Activated T-helper 1 cell treated with anti-CD3 and anti-CD28 coated beads, Interleukin-12 subunit alpha, Interleukin-12 subunit beta, Interleukin-2, Interleukin-4 antibody, amounts not matched to agents 30 ng/mL and 10 ng/mL and 1 ng/mL, durations not matched to agents 14 hours and 24 hours and 36 hours (primary cell): Measurements from ENCODE around the gene CCSER1. TPM values are rescaled to one million over a fixed set of nuclear protein-coding genes. Genes with fewer than 3 reads are reported as not detected.

Experiments used
- DNase-seq: peaks from one replicate; pipeline ENCODE4 v3.0.0; 2021; ENCODE audit warnings: low spot score
- H3K27ac Mint-ChIP-seq: one replicate; pipeline ENCODE4 v1.8.0; 2021; ENCODE audit warnings: mild to moderate bottlenecking, mixed read lengths
- H3K27me3 Mint-ChIP-seq: one replicate; pipeline ENCODE4 v1.8.0; 2022; ENCODE audit warnings: mild to moderate bottlenecking, moderate library complexity, mixed read lengths; ENCODE audit not compliant: insufficient read depth
- H3K36me3 Mint-ChIP-seq: one replicate; pipeline ENCODE4 v1.8.0; 2021; ENCODE audit warnings: low read depth, mixed read lengths
- H3K4me1 Mint-ChIP-seq: one replicate; pipeline ENCODE4 v1.8.0; 2021; ENCODE audit warnings: low read depth, mixed read lengths
- H3K4me3 Mint-ChIP-seq: one replicate; pipeline ENCODE4 v1.8.0; 2021; ENCODE audit warnings: mild to moderate bottlenecking, moderate library complexity, mixed read lengths
- H3K9me3 Mint-ChIP-seq: one replicate; pipeline ENCODE4 v1.8.0; 2021; ENCODE audit warnings: mixed read lengths
- intact Hi-C: fragments of 100-400 bp; cut with micrococcal nuclease; formaldehyde crosslinking; loops from one replicate; pipeline ENCODE4 v1.15.1; 2024
- total RNA-seq: library from RNA; stranded (reverse); gene quantifications from 2 replicates; pipeline ENCODE4 v1.2.3, GENCODE V29; 2022

CCSER1 gene
- total RNA-seq, 1 donor from 2014 or later: not detected

DNA sequence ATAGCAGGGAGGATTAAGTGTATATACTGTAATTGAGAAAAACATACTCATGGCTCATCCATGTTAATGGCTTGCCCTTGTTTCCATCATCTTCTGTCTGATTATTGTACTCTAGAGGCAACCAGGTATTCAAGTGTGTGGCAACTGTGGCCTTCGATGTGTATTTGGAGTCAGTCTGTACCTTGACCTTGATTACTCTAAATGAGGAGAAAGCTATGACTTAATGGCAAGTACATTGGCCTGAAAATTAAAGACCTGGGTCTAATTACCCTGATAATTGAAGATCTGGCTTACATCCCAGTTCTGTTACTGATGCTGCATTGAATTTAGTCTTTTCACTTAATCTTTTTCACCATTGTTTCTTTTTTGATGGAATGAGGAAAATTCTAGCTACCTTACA lies 409.2 kb downstream of the CCSER1 start:
- intact Hi-C loops: no loop called here
- Mint-ChIP-seq H3K4me1 (no peaks in the 10 kb centered on the region), H3K27me3 (no peaks in the 10 kb centered on the region), H3K27ac (no peak overlapping the region), H3K4me3 (no peak overlapping the region), H3K9me3 (no peaks in the 10 kb centered on the region), H3K36me3 (no peaks in the 10 kb centered on the region)
- no peak for DNase-seq

DNA sequence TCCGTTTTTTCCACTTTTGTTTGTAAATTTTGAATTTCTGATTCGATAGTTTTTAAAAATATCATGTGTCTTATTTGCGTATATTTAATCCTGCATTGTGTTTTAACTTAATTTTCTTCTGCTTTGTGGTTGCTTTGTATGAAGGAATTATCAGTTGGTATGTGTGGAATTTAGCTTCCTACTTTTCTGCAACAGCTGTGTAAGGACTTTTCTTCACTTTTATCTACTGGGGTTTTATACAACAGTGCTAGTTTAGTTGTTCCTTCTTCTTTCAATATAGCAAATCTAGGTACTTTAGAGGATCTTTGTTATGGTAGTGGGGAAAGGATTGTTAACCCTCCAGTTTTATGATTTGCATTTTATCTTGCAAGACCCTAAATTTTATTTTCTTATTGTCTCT lies 410.3 kb downstream of the CCSER1 start:
- no peaks in the 10 kb centered on the region for H3K9me3 Mint-ChIP-seq
- H3K36me3 Mint-ChIP-seq: no peaks in the 10 kb centered on the region
- no peaks in the 10 kb centered on the region for H3K4me1 Mint-ChIP-seq

DNA sequence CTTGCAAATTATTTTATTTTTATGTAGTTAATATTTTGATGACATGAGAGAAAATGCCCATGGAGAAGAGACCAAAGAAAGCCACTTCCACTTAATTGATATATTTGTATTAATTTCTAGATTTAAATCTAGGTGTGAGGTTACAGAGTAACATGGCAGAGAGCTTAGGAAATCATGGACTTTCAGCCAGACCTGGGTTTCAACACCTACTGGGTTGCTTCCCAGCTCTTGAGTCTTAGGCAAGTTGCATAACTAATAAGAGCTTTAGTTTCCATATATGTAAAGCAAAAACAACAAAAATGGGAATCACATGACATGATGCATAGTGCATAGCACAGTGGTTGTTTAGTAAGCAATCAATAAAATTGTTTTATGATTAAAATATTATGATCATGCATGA lies 413.3 kb downstream of the CCSER1 start:
- no peak overlapping the region for H3K4me3 Mint-ChIP-seq
- H3K9me3 Mint-ChIP-seq: no peaks in the 10 kb centered on the region
- no peaks in the 10 kb centered on the region for H3K27me3 Mint-ChIP-seq
- no peak for DNase-seq
- no peaks in the 10 kb centered on the region for H3K36me3 Mint-ChIP-seq
- H3K4me1 Mint-ChIP-seq: no peaks in the 10 kb centered on the region
- no peak overlapping the region for H3K27ac Mint-ChIP-seq
- intact Hi-C loops: no loop called here

More for the DNA sequence above, 410.3 kb downstream of the CCSER1 start:
- no peak for DNase-seq
- intact Hi-C loops: no loop called here
- H3K27me3 Mint-ChIP-seq: no peaks in the 10 kb centered on the region
- H3K4me3 Mint-ChIP-seq: no peak overlapping the region
- no peak overlapping the region for H3K27ac Mint-ChIP-seq

DNA sequence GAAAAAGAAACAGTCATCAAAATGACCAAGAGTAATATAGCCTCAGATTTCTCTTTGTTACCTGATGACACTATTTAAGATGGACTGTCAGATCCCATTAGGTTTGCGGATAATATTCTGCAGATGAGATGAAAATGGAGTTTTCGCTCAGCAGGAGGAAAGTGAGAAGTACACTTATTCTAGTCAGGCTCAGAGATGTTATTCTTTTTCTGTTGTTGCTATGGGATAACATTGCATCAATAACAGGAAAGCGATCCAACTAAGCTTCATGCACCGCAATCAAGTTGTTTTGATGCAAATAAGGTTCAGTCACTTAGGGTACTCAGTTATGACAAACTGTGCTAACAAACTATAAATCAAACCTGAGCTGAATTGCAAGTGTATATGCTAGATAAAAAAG lies 415.0 kb downstream of the CCSER1 start:
- H3K9me3 Mint-ChIP-seq: no peaks in the 10 kb centered on the region
- no peaks in the 10 kb centered on the region for H3K4me1 Mint-ChIP-seq
- no peak for DNase-seq
- no peak overlapping the region for H3K27ac Mint-ChIP-seq
- no peak overlapping the region for H3K4me3 Mint-ChIP-seq
- no peaks in the 10 kb centered on the region for H3K36me3 Mint-ChIP-seq
- intact Hi-C loops: no loop called here
- H3K27me3 Mint-ChIP-seq: no peaks in the 10 kb centered on the region

DNA sequence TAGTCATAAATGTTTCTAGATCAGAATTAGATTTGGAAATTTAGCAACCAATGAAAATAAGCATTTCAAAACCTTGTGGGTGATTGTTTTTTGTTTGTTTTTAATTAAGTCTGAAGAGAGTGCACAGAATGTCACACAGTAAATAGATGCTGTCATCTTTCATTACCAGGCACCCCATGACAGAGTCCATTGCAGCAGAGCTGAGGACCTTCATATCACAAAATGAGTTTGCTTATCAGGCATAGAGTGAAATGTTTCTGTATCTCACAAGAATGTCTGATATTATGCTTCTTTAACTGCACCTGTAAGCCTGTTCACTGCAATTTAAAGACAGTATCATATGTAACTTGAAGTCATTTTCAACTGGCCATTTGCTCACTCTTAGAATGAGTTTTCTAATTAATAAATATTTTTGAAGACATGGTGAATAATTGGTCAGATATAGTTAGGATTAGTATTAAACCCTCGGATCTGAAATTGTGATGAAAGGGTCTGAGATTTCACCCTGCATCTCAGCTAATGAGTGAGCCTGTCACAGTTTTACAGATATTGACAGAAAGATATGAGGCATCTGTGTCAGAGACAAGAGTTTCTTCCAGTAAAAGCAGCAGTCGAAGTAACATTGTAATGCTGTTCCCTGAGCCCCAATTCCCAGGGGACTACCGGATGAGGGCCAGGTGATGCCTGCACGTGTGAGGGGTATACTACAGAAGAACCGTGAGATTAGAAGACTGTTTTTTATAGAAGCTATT lies 416.4 kb downstream of the CCSER1 start:
- no peaks in the 10 kb centered on the region for H3K4me1 Mint-ChIP-seq
- H3K36me3 Mint-ChIP-seq: no peaks in the 10 kb centered on the region
- H3K9me3 Mint-ChIP-seq: no peaks in the 10 kb centered on the region
- intact Hi-C loops: no loop called here
- no peak overlapping the region for H3K4me3 Mint-ChIP-seq
- no peaks in the 10 kb centered on the region for H3K27me3 Mint-ChIP-seq
- no peak for DNase-seq
- H3K27ac Mint-ChIP-seq: no peak overlapping the region

DNA sequence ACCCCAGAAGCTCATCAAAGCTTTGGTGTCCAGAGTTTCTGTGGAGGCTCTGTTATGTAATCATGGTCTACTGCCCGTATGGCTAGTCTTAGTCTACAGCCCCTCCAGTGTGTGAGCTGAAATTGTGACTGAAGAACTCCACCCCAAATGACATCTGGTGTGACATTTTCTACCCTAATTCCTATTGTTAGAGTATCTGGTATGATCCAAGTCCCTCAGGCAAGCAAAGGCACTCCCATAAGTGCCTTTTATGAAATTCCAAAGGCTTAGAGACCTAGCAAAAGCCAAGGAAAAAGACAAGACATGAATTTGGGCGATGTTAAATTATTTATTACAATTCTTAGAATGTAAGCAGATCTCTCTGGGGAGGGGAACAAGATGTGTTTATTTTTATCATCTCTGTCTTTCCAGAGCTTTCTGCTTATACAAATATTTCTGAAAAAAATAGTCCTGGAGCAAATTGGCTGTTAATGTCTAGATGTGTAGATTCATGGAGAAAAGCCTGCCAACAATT lies 417.4 kb downstream of the CCSER1 start:
- intact Hi-C loops: no loop called here
- H3K4me1 Mint-ChIP-seq: no peaks in the 10 kb centered on the region
- no peaks in the 10 kb centered on the region for H3K9me3 Mint-ChIP-seq
- H3K4me3 Mint-ChIP-seq: no peak overlapping the region
- no peak overlapping the region for H3K27ac Mint-ChIP-seq
- no peaks in the 10 kb centered on the region for H3K36me3 Mint-ChIP-seq
- H3K27me3 Mint-ChIP-seq: no peaks in the 10 kb centered on the region
- no peak for DNase-seq

DNA sequence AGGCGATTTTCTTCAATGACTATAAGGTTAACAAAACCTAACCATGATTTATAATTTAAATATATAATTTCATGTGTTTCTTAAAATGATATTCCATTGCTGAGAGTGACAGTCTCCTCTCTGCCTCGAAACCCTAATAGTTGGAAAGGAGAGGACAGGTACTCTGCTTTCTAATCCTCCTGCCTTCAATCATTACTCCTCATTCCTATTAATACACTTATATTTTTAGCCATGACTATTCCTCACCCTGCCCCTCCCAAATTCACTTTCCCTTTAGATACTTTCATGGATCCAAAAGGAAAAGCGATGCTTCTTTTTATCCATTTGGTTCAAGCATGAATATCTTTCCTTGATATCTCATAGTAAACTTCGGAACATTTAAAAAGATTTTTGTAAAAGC lies 418.2 kb downstream of the CCSER1 start:
- H3K4me3 Mint-ChIP-seq: no peak overlapping the region
- no peaks in the 10 kb centered on the region for H3K4me1 Mint-ChIP-seq
- H3K36me3 Mint-ChIP-seq: no peaks in the 10 kb centered on the region
- H3K27ac Mint-ChIP-seq: no peak overlapping the region
- no peaks in the 10 kb centered on the region for H3K27me3 Mint-ChIP-seq
- no peaks in the 10 kb centered on the region for H3K9me3 Mint-ChIP-seq
- intact Hi-C loops: no loop called here
- no peak for DNase-seq

DNA sequence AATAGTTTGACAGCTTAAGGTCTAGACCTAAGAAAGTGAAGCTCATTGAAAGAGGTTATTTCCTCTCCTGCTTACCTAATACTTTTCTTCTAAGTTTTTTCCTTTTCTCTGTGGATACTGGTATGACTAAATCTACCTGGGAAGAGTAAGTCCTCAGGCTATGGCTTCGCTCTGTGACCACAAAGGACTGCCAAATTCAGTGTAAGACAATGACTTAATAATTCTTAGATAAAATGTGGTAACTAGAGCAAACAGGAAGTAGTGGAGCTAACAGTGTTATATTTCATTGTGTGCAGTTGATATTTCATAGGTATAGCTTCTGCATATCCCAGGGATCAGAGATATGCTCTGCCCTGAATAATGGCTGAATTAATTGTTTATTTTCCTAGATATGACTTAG lies 418.9 kb downstream of the CCSER1 start:
- Mint-ChIP-seq H3K27me3 (no peaks in the 10 kb centered on the region), H3K4me1 (no peaks in the 10 kb centered on the region), H3K4me3 (no peak overlapping the region), H3K27ac (no peak overlapping the region), H3K36me3 (no peaks in the 10 kb centered on the region), H3K9me3 (no peaks in the 10 kb centered on the region)
- no peak for DNase-seq
- intact Hi-C loops: no loop called here

DNA sequence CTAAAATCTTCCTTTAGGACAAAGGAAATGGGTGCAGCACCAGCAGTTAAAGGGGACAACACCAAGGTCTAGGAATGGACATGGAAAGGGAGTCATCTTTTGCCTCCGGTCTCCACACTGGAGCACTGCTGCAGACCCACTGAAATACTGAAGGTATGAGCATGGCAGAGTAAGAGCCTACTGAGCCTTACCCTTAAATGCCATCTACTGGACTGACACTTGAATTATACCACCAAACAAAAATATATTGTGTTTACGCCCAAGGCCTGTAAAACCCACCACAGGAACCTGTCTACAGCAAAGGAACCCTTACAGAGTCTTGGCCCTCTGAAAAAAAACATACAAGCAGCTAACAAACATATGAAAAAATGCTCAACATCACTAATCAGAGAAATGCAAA lies 443.4 kb downstream of the CCSER1 start:
- DNase-seq: no peak
- intact Hi-C loops: no loop called here
- H3K4me3 Mint-ChIP-seq: no peak overlapping the region
- no peaks in the 10 kb centered on the region for H3K4me1 Mint-ChIP-seq
- no peaks in the 10 kb centered on the region for H3K27me3 Mint-ChIP-seq
- H3K36me3 Mint-ChIP-seq: no peaks in the 10 kb centered on the region
- no peak overlapping the region for H3K27ac Mint-ChIP-seq
- no peaks in the 10 kb centered on the region for H3K9me3 Mint-ChIP-seq

DNA sequence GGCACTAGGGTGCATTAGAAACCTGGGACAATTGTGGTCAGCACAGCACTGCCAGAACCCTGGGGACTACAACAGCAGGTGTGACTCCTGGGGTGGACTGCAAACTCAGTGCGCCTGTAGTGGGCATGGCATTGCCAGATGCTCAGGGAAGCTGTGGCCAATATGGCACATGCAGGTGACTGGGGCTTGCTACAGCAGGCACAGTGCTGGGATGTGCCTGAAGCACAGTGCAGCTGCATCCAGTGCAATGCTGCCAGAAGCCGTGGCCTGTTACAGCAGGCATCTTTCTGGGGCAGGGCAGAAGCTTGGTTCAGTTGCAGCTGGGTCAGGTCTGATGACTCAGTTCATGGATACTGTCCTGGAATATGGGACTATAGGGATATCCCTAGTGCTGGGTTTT lies 445.8 kb downstream of the CCSER1 start:
- no peaks in the 10 kb centered on the region for H3K4me1 Mint-ChIP-seq
- H3K27me3 Mint-ChIP-seq: no peaks in the 10 kb centered on the region
- H3K9me3 Mint-ChIP-seq: no peaks in the 10 kb centered on the region
- no peak for DNase-seq
- H3K4me3 Mint-ChIP-seq: no peak overlapping the region
- H3K36me3 Mint-ChIP-seq: no peaks in the 10 kb centered on the region
- no peak overlapping the region for H3K27ac Mint-ChIP-seq
- intact Hi-C loops: no loop called here

DNA sequence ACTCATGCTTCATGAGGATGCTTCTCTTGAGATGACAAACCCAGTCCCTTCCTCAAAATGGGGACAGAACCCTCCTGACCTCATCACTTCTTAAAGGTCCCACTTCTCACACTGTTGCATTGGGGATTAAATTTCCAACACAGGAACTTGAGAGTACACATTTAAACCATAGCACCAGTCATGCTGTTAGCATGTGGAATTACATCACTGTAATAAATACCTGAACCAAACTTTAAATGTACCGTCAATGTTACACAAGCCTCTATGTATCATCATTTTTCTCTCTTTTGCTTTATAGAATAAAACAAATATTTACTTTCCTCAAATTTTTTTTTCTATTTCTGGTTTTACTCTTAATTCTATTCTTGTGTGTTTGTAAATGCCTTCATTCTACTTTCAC lies 448.2 kb downstream of the CCSER1 start:
- no peak overlapping the region for H3K27ac Mint-ChIP-seq
- H3K4me3 Mint-ChIP-seq: no peak overlapping the region
- intact Hi-C loops: no loop called here

DNA sequence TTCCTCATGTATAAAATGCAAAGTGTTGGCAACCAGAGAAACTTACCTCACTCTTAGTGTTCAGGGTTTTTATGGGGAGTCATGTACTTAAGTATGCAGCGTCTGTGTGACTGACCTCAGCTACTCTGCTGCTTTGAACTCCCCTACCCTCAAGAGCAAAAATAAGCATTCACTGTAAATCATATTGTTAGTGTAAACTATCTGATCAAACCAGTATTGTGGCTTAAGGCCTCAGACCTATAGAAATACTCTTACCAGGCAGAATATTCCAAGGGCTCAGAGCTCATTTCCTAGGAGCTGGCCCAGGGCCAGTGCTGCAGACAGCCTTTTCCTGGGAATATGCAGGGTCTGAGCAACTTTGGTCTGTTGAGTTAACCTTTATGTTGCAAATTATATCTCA lies 453.1 kb downstream of the CCSER1 start:
- no peaks in the 10 kb centered on the region for H3K27me3 Mint-ChIP-seq
- H3K27ac Mint-ChIP-seq: no peak overlapping the region
- no peaks in the 10 kb centered on the region for H3K36me3 Mint-ChIP-seq
- no peak overlapping the region for H3K4me3 Mint-ChIP-seq
- DNase-seq: no peak
- intact Hi-C loops: no loop called here
- H3K4me1 Mint-ChIP-seq: no peaks in the 10 kb centered on the region
- no peaks in the 10 kb centered on the region for H3K9me3 Mint-ChIP-seq

More for the DNA sequence above, 448.2 kb downstream of the CCSER1 start:
- no peak for DNase-seq
- Mint-ChIP-seq H3K27me3 (no peaks in the 10 kb centered on the region), H3K4me1 (no peaks in the 10 kb centered on the region), H3K9me3 (no peaks in the 10 kb centered on the region), H3K36me3 (no peaks in the 10 kb centered on the region)

DNA sequence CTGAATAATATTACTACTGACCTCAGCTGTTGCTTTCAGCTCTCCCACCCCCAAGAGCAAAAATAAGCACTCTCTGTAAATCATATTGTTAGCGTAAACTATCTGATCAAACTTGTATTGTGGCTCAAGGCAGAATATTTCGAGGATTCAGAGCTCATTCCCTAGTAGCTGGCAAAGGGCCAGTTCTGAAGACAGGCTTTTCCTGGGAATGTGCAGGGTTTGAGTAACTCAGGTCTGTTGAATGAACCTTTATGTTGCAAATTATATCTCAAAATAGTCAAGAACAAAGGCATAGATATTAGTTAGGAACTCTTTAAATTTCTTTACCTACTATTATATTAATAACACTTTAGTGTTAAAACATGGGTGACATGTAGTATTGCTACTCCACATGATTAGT lies 454.9 kb downstream of the CCSER1 start:
- intact Hi-C loops: no loop called here
- H3K4me1 Mint-ChIP-seq: no peaks in the 10 kb centered on the region
- no peak overlapping the region for H3K4me3 Mint-ChIP-seq
- H3K9me3 Mint-ChIP-seq: no peaks in the 10 kb centered on the region
- DNase-seq: no peak
- H3K36me3 Mint-ChIP-seq: no peaks in the 10 kb centered on the region
- no peak overlapping the region for H3K27ac Mint-ChIP-seq
- H3K27me3 Mint-ChIP-seq: no peaks in the 10 kb centered on the region

DNA sequence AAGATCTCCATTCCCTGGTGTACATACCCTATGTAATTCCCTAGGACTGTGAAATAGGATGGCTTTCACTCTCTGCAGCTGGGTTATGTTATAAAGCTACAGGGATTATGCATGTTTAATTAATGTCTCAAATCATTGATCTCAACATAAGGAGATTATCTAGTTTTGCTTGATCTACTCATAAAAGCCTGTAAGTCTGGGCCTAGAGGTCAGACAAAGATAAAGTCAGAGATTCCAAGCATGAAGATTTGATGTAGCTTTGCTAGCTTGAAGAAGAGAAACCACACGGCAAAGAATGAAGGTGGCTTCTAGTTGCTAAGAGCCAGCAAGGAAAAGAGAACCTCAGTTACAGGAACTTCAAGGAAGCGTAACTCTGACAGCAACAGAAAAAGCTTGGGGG lies 456.9 kb downstream of the CCSER1 start:
- H3K27me3 Mint-ChIP-seq: no peaks in the 10 kb centered on the region
- no peaks in the 10 kb centered on the region for H3K4me1 Mint-ChIP-seq
- no peak for DNase-seq
- H3K4me3 Mint-ChIP-seq: no peak overlapping the region
- H3K36me3 Mint-ChIP-seq: no peaks in the 10 kb centered on the region
- H3K27ac Mint-ChIP-seq: no peak overlapping the region
- no peaks in the 10 kb centered on the region for H3K9me3 Mint-ChIP-seq
- intact Hi-C loops: no loop called here
